MM.1S (cell line): ENCODE data around the gene TYR.
"Not testable (repeated sequence)": the region's sequence is repeated elsewhere in the genome, so short reads cannot be mapped to it uniquely, and the experiment has no call there.

ENCODE experiments used
- DNase-seq: peaks from one replicate; pipeline ENCODE4 v3.0.0-alpha.2; 2015
- H2AFZ ChIP-seq: fragments of 300-600 bp; sonication (generic); 2 replicates; pipeline ENCODE4 v1.6.0; 2016; ENCODE audit warnings: antibody characterized with exemption, low read length
- H3F3A ChIP-seq: fragments of 300-600 bp; sonication (generic); 2 replicates; pipeline ENCODE4 v1.6.1; 2016; ENCODE audit warnings: mild to moderate bottlenecking, antibody characterized with exemption, low read length, moderate library complexity, mixed read lengths; ENCODE audit not compliant: insufficient read depth
- H3K27ac ChIP-seq: fragments of 300-600 bp; sonication (generic); 2 replicates; pipeline ENCODE4 v1.5.1; 2016; ENCODE audit warnings: mild to moderate bottlenecking, low read length
- H3K27me3 ChIP-seq: fragments of 300-600 bp; sonication (generic); replicated peaks from 2 replicates; pipeline ENCODE4 v1.6.0; 2016; ENCODE audit warnings: low read length; ENCODE audit not compliant: insufficient read depth
- H3K36me3 ChIP-seq: fragments of 300-600 bp; sonication (generic); replicated peaks from 2 replicates; pipeline ENCODE4 v1.6.1; 2016; ENCODE audit warnings: mild to moderate bottlenecking, low read length, mixed read lengths; ENCODE audit not compliant: insufficient read depth
- H3K4me1 ChIP-seq: fragments of 300-600 bp; sonication (generic); 2 replicates; pipeline ENCODE4 v1.6.1; 2016; ENCODE audit warnings: low read length, mixed read lengths
- H3K4me2 ChIP-seq: fragments of 300-600 bp; sonication (generic); 2 replicates; pipeline ENCODE4 v1.6.0; 2016; ENCODE audit warnings: low read depth, low read length
- H3K4me3 ChIP-seq: fragments of 300-600 bp; sonication (generic); 2 replicates; pipeline ENCODE4 v1.5.1; 2016; ENCODE audit warnings: low read length, mixed read lengths
- H3K79me2 ChIP-seq: fragments of 300-600 bp; sonication (generic); 2 replicates; pipeline ENCODE4 v1.6.1; 2016; ENCODE audit warnings: mixed run types, low read length, mixed read lengths
- H3K9ac ChIP-seq: fragments of 300-600 bp; sonication (generic); 2 replicates; pipeline ENCODE4 v1.6.1; 2016; ENCODE audit warnings: low read length, mixed read lengths
- H3K9me2 ChIP-seq: fragments of 300-600 bp; sonication (generic); replicated peaks from 2 replicates; pipeline ENCODE4 v1.6.1; 2016; ENCODE audit warnings: mild to moderate bottlenecking, low read length, mixed read lengths; ENCODE audit not compliant: insufficient read depth
- H3K9me3 ChIP-seq: fragments of 300-600 bp; sonication (generic); replicated peaks from 2 replicates; pipeline ENCODE4 v1.6.1; 2016; ENCODE audit warnings: mild to moderate bottlenecking, low read length, mixed read lengths; ENCODE audit not compliant: insufficient read depth
- H4K20me1 ChIP-seq: fragments of 300-600 bp; sonication (generic); 2 replicates; pipeline ENCODE4 v1.6.1; 2016; ENCODE audit warnings: mild to moderate bottlenecking, low read length, moderate library complexity, mixed read lengths; ENCODE audit not compliant: insufficient read depth
- EZH2 ChIP-seq: fragments of 300-600 bp; sonication (generic); optimal IDR thresholded peaks from 2 replicates; pipeline ENCODE3; 2017; ENCODE audit warnings: low read depth, mild to moderate bottlenecking, antibody characterized with exemption, low read length, mixed read lengths
- EZH2phosphoT487 ChIP-seq: fragments of 300-600 bp; sonication (generic); IDR thresholded peaks from 2 replicates; pipeline ENCODE4 v1.6.1; 2018; ENCODE audit warnings: antibody characterized with exemption, low read length
- TF ChIP-seq, protein P1 (sequence below): fragments of 300-600 bp; sonication (generic); IDR thresholded peaks from 2 replicates; pipeline ENCODE4 v1.5.1; 2016; ENCODE audit warnings: antibody characterized with exemption, low read length, mixed read lengths

TYR gene

DNA sequence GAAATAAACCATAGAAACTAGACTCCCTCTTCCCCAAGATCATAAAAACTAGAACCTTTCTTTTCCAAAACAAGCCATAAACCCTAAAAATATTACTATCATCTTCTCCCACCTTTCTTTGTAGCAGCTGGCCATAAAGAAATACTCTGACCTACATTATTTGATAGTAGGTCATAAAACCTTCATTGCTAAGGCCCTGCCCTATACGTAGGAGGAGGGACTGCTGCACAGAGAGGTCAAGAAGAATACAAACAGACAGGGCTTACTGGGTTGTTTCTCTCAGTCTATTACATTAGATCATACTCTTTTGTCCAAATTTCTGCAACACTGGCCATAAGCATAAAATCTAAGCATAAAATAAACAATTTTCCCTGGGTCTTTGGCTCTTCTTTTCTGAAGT lies 101.5 kb downstream of the TYR start:
- no peaks in the 10 kb centered on the region for H3K9me3 ChIP-seq
- DNase-seq: no peak
- H3K4me1 ChIP-seq: no peaks in the 10 kb centered on the region
- H3K9ac ChIP-seq: no peak overlapping the region
- no peaks in the 10 kb centered on the region for H3F3A ChIP-seq
- no peaks in the 10 kb centered on the region for H3K79me2 ChIP-seq
- H3K27me3 ChIP-seq: no peaks in the 10 kb centered on the region
- no peaks in the 10 kb centered on the region for H3K36me3 ChIP-seq
- no peaks in the 10 kb centered on the region for H3K9me2 ChIP-seq
- no peak overlapping the region for H3K4me2 ChIP-seq
- no peak overlapping the region for H3K27ac ChIP-seq
- H3K4me3 ChIP-seq: no peak overlapping the region
- H2AFZ ChIP-seq: no peak overlapping the region
- no peak for TF ChIP-seq EZH2phosphoT487
- TF ChIP-seq EZH2: no peak
- TF ChIP-seq, protein P1, sequence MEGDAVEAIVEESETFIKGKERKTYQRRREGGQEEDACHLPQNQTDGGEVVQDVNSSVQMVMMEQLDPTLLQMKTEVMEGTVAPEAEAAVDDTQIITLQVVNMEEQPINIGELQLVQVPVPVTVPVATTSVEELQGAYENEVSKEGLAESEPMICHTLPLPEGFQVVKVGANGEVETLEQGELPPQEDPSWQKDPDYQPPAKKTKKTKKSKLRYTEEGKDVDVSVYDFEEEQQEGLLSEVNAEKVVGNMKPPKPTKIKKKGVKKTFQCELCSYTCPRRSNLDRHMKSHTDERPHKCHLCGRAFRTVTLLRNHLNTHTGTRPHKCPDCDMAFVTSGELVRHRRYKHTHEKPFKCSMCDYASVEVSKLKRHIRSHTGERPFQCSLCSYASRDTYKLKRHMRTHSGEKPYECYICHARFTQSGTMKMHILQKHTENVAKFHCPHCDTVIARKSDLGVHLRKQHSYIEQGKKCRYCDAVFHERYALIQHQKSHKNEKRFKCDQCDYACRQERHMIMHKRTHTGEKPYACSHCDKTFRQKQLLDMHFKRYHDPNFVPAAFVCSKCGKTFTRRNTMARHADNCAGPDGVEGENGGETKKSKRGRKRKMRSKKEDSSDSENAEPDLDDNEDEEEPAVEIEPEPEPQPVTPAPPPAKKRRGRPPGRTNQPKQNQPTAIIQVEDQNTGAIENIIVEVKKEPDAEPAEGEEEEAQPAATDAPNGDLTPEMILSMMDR: no peak
- H4K20me1 ChIP-seq: no peaks in the 10 kb centered on the region

DNA sequence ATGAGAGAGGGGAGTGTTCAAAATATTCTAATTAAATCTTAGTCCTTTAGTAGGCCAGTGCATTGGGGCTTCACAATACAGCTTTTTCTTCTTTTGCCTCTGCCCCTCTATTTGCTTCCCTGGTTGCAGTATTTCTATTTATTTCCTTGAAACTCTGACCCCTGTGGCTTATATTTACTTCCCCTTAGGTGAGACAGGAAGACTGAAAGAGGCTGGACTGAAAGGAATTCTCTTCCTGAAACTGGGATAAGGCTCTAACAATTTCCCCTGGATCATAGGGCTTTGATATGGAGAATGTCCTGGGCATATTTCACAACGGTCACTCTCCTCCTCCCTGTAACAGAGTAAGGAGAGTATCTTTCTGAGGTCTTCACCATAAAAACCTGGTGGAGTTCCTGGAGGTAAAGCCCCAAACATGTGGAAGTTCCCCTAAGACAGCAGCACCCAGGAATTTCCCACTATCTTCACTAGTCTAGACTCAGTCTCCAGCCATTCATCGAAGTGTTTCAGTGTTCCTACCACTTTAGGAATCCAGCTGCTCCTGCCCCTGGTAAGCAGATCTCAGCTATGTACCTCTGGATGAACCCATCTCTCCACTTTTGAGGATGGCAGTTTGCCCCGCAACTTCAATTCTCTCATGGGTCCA lies 103.5 kb downstream of the TYR start:
- not testable (repeated sequence) for H3K4me2 ChIP-seq, H3K4me3 ChIP-seq, H3K9me3 ChIP-seq, H3K27ac ChIP-seq, H4K20me1 ChIP-seq, H3K9me2 ChIP-seq, H3K27me3 ChIP-seq, H3K4me1 ChIP-seq, H3K9ac ChIP-seq, H3F3A ChIP-seq, H3K36me3 ChIP-seq, H2AFZ ChIP-seq, H3K79me2 ChIP-seq, DNase-seq

DNA sequence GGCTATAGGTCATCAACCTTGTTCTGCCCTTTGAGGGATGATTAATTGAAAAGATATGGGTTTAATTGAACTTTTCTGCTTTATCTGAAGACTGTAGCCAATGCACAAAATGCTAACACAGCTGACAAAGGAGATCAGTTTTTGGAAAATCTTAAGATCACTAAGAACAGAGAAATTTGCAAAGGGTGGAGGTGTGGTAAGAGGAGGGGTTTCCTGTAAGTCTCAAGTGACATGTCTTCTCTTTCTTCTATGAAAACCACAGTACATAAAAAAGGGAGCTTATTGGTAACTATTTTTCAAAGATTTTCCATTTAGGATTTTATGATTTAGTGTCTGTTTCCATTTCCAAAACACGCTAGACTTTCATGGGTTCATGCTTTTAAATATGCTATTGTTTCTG lies 108.9 kb downstream of the TYR start:
- not testable (repeated sequence) for H4K20me1 ChIP-seq, H3K36me3 ChIP-seq, H3K27ac ChIP-seq, H3K79me2 ChIP-seq, H3K4me1 ChIP-seq, H3K9me3 ChIP-seq, H3K9ac ChIP-seq, H3K4me3 ChIP-seq, H2AFZ ChIP-seq, DNase-seq, H3F3A ChIP-seq, H3K27me3 ChIP-seq, H3K9me2 ChIP-seq, H3K4me2 ChIP-seq

DNA sequence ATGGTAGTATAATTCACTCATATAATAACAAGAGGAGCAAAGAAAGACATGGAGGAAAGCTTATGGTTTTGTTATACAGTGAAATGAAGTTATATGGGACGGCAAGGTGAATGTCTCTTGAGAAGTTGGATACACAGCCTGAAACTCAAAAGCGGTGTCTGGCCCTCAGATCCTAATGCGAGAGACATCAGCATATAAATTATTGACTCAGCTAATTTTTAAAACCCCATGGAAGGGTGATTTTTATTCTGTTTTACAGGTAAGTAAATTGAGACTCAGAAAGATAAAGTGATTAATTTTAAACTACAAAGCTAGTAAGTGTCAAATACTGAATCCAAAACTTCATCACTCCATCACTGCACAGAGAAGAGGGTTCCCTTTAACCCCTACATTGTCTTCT lies 110.3 kb downstream of the TYR start:
- not testable (repeated sequence) for H3K9ac ChIP-seq, H3K4me2 ChIP-seq

DNA sequence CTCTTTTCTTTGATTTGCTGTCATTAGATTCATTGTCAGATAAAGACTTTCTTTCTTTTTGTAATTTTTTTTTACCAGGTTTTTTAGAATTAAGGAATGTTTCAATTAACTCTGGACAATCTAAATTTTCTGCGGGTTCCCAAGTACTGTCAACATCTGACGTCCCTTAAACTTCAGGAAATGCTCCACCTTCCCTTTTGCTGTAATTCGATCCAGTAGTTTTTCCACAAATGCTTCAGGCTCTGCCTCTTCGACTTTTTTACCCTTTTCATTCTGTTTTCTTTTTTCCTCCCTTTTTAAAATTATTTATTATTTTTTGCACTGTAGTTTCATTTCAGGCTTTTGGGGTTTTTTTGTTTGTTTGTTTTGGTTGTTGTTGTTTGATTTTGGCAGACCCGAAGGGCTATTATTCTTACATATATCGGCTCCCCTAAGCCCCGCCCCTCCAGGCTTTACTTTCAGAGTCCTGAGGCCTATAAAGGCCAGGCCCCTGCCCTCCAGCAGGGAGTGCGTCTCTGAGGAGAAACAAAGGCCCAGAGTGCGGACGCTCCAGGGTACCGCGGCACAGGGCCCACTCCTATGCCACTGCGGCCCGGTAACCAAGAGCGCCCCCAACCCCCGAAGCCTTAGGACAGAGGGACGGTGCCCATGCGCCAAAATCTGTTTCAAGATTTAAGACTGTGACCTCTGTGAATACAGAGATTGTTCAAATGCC lies 116.4 kb downstream of the TYR start:
- Histone ChIP-seq H3K4me3 (no peak overlapping the region), H3K9ac (no peak overlapping the region), H3K9me2 (no peaks in the 10 kb centered on the region), H4K20me1 (no peaks in the 10 kb centered on the region), H3K27me3 (no peaks in the 10 kb centered on the region), H2AFZ (no peak overlapping the region), H3K4me1 (no peaks in the 10 kb centered on the region), H3K9me3 (no peaks in the 10 kb centered on the region), H3K27ac (no peak overlapping the region), H3K4me2 (no peak overlapping the region), H3K79me2 (no peaks in the 10 kb centered on the region), H3F3A (no peaks in the 10 kb centered on the region), H3K36me3 (no peaks in the 10 kb centered on the region)
- TF ChIP-seq EZH2phosphoT487: no peak
- TF ChIP-seq, protein P1: no peak
- no peak for TF ChIP-seq EZH2
- DNase-seq: no peak

More for the DNA sequence above, 110.3 kb downstream of the TYR start:
- H3K4me1 ChIP-seq, H3K27me3 ChIP-seq, H3K36me3 ChIP-seq, H3K4me3 ChIP-seq, H3K27ac ChIP-seq, H3K9me2 ChIP-seq, H4K20me1 ChIP-seq, H3K79me2 ChIP-seq, H3K9me3 ChIP-seq, H3F3A ChIP-seq, H2AFZ ChIP-seq, DNase-seq: not testable (repeated sequence)

DNA sequence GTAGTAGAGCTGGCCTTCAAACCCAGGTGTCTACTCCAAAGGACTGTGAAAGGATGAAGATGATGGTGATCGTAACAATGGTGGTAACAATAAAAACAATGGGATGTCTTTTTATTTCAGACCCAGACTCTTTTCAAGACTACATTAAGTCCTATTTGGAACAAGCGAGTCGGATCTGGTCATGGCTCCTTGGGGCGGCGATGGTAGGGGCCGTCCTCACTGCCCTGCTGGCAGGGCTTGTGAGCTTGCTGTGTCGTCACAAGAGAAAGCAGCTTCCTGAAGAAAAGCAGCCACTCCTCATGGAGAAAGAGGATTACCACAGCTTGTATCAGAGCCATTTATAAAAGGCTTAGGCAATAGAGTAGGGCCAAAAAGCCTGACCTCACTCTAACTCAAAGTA lies 117.3 kb downstream of the TYR start:
- H3K9me3 ChIP-seq, H3K4me2 ChIP-seq, H2AFZ ChIP-seq, H3F3A ChIP-seq, H3K79me2 ChIP-seq, H3K4me1 ChIP-seq, H4K20me1 ChIP-seq, DNase-seq, H3K9ac ChIP-seq, H3K27ac ChIP-seq, H3K9me2 ChIP-seq, H3K4me3 ChIP-seq, H3K27me3 ChIP-seq, H3K36me3 ChIP-seq: not testable (repeated sequence)
